MM.1S (cell line): ENCODE data around the gene MAPK11.

Experiments
- DNase-seq: peaks from one replicate; pipeline ENCODE4 v3.0.0-alpha.2; 2015
- H2AFZ ChIP-seq: fragments of 300-600 bp; sonication (generic); 2 replicates; pipeline ENCODE4 v1.6.0; 2016; ENCODE audit warnings: antibody characterized with exemption, low read length
- H3F3A ChIP-seq: fragments of 300-600 bp; sonication (generic); 2 replicates; pipeline ENCODE4 v1.6.1; 2016; ENCODE audit warnings: mild to moderate bottlenecking, antibody characterized with exemption, low read length, moderate library complexity, mixed read lengths; ENCODE audit not compliant: insufficient read depth
- H3K27ac ChIP-seq: fragments of 300-600 bp; sonication (generic); 2 replicates; pipeline ENCODE4 v1.5.1; 2016; ENCODE audit warnings: mild to moderate bottlenecking, low read length
- H3K27me3 ChIP-seq: fragments of 300-600 bp; sonication (generic); replicated peaks from 2 replicates; pipeline ENCODE4 v1.6.0; 2016; ENCODE audit warnings: low read length; ENCODE audit not compliant: insufficient read depth
- H3K36me3 ChIP-seq: fragments of 300-600 bp; sonication (generic); replicated peaks from 2 replicates; pipeline ENCODE4 v1.6.1; 2016; ENCODE audit warnings: mild to moderate bottlenecking, low read length, mixed read lengths; ENCODE audit not compliant: insufficient read depth
- H3K4me1 ChIP-seq: fragments of 300-600 bp; sonication (generic); 2 replicates; pipeline ENCODE4 v1.6.1; 2016; ENCODE audit warnings: low read length, mixed read lengths
- H3K4me2 ChIP-seq: fragments of 300-600 bp; sonication (generic); 2 replicates; pipeline ENCODE4 v1.6.0; 2016; ENCODE audit warnings: low read depth, low read length
- H3K4me3 ChIP-seq: fragments of 300-600 bp; sonication (generic); 2 replicates; pipeline ENCODE4 v1.5.1; 2016; ENCODE audit warnings: low read length, mixed read lengths
- H3K79me2 ChIP-seq: fragments of 300-600 bp; sonication (generic); 2 replicates; pipeline ENCODE4 v1.6.1; 2016; ENCODE audit warnings: mixed run types, low read length, mixed read lengths
- H3K9ac ChIP-seq: fragments of 300-600 bp; sonication (generic); 2 replicates; pipeline ENCODE4 v1.6.1; 2016; ENCODE audit warnings: low read length, mixed read lengths
- H3K9me2 ChIP-seq: fragments of 300-600 bp; sonication (generic); replicated peaks from 2 replicates; pipeline ENCODE4 v1.6.1; 2016; ENCODE audit warnings: mild to moderate bottlenecking, low read length, mixed read lengths; ENCODE audit not compliant: insufficient read depth
- H3K9me3 ChIP-seq: fragments of 300-600 bp; sonication (generic); replicated peaks from 2 replicates; pipeline ENCODE4 v1.6.1; 2016; ENCODE audit warnings: mild to moderate bottlenecking, low read length, mixed read lengths; ENCODE audit not compliant: insufficient read depth
- H4K20me1 ChIP-seq: fragments of 300-600 bp; sonication (generic); 2 replicates; pipeline ENCODE4 v1.6.1; 2016; ENCODE audit warnings: mild to moderate bottlenecking, low read length, moderate library complexity, mixed read lengths; ENCODE audit not compliant: insufficient read depth
- EZH2 ChIP-seq: fragments of 300-600 bp; sonication (generic); optimal IDR thresholded peaks from 2 replicates; pipeline ENCODE3; 2017; ENCODE audit warnings: low read depth, mild to moderate bottlenecking, antibody characterized with exemption, low read length, mixed read lengths
- EZH2phosphoT487 ChIP-seq: fragments of 300-600 bp; sonication (generic); IDR thresholded peaks from 2 replicates; pipeline ENCODE4 v1.6.1; 2018; ENCODE audit warnings: antibody characterized with exemption, low read length
- TF ChIP-seq, protein P1 (sequence below): fragments of 300-600 bp; sonication (generic); IDR thresholded peaks from 2 replicates; pipeline ENCODE4 v1.5.1; 2016; ENCODE audit warnings: antibody characterized with exemption, low read length, mixed read lengths

The MAPK11 gene

DNA sequence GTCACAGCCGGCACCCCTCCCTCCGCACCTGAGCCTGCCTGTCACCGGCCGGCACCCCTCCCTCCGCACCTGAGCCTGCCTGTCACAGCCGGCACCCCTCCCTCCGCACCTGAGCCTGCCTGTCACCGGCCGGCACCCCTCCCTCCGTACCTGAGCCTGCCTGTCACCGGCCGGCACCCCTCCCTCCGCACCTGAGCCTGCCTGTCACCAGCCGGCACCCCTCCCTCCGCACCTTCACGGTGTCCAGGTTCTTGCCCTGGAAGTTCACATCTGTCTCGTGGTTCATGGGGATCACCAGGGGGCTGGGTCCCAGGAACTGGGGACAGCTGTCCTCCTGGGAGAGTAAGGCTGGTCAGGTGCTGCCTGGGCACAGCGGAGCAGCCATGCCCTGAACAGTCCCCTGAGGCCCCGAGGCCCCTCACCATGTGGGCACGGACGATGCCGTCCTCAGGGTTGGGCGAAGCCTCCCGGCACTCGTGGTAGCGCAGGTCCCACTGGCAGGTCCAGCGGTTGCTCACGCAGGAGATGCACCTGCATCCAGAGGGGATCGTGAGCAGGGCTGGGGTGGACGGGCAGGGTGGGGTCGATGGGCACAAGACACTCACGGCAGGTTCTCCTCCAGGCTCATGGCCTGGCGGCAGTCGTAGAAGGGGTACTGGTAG, 15.5 kb upstream of the MAPK11 start:
- Histone ChIP-seq H3K27ac (no peak overlapping the region), H3K9me2 (no peaks in the 10 kb centered on the region), H3K27me3 (no peaks in the 10 kb centered on the region), H3K9me3 (no peaks in the 10 kb centered on the region), H2AFZ (no peak overlapping the region), H3K4me1 (no peaks in the 10 kb centered on the region), H3K36me3 (no peaks in the 10 kb centered on the region), H4K20me1 (no peaks in the 10 kb centered on the region), H3F3A (no peaks in the 10 kb centered on the region), H3K79me2 (no peaks in the 10 kb centered on the region), H3K4me2 (no peak overlapping the region), H3K9ac (no peak overlapping the region), H3K4me3 (no peak overlapping the region)
- no peak for TF ChIP-seq EZH2phosphoT487
- no peak for TF ChIP-seq EZH2
- TF ChIP-seq, protein P1, sequence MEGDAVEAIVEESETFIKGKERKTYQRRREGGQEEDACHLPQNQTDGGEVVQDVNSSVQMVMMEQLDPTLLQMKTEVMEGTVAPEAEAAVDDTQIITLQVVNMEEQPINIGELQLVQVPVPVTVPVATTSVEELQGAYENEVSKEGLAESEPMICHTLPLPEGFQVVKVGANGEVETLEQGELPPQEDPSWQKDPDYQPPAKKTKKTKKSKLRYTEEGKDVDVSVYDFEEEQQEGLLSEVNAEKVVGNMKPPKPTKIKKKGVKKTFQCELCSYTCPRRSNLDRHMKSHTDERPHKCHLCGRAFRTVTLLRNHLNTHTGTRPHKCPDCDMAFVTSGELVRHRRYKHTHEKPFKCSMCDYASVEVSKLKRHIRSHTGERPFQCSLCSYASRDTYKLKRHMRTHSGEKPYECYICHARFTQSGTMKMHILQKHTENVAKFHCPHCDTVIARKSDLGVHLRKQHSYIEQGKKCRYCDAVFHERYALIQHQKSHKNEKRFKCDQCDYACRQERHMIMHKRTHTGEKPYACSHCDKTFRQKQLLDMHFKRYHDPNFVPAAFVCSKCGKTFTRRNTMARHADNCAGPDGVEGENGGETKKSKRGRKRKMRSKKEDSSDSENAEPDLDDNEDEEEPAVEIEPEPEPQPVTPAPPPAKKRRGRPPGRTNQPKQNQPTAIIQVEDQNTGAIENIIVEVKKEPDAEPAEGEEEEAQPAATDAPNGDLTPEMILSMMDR: no peak
- DNase-seq: no peak

DNA sequence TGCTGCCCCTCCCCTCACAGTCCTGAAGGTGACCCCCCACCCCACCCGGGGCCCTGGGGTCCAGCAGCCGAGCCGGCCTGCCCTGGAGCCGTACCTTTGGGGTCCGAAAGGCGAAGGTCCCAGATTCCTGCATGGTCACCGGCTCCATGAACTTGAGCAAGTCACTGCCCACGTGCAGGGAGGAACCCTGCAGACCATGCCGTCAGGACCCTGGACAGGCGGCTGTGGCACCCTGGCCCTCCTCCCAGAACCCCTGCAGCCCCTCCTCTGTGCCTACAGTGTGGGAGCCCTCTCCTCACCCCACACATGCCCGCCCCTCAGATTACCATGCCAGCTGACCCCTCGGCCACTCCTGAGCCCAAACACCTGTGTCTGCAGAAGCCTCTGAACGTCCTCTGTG, 14.3 kb upstream of the MAPK11 start:
- Histone ChIP-seq H3K36me3 (no peaks in the 10 kb centered on the region), H4K20me1 (no peaks in the 10 kb centered on the region), H3K4me3 (no peak overlapping the region), H3K27ac (no peak overlapping the region), H3K9ac (no peak overlapping the region), H3K27me3 (no peaks in the 10 kb centered on the region), H3K4me2 (no peak overlapping the region), H3K9me2 (no peaks in the 10 kb centered on the region), H3F3A (no peaks in the 10 kb centered on the region), H3K9me3 (no peaks in the 10 kb centered on the region), H3K4me1 (no peaks in the 10 kb centered on the region), H2AFZ (no peak overlapping the region), H3K79me2 (no peaks in the 10 kb centered on the region)
- TF ChIP-seq EZH2phosphoT487 (no peak), EZH2 (no peak)
- TF ChIP-seq, protein P1: no peak
- no peak for DNase-seq

DNA sequence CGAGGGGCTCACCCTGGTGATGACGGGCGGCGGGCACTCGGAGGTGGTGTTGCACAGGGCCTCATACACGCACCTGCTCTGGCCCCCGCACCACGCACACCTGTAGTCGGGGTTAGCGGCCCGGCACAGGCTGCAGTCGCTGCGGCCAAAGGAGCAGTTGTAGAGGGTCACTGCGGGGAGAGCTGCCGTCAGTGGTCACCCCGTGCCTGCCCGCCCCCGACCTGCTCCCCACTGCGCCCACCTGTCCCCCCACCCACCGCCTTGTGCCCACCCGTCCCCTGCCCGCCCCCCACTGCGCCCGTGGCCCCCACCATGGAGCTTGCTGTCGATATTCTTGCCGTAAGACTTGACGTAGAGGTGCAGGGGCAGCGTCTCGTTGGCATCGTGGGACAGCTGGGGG, 13.6 kb upstream of the MAPK11 start:
- no peak for TF ChIP-seq EZH2
- TF ChIP-seq, protein P1: no peak
- Histone ChIP-seq H3K9me3 (no peaks in the 10 kb centered on the region), H3K9me2 (no peaks in the 10 kb centered on the region), H3F3A (no peaks in the 10 kb centered on the region), H3K4me2 (no peak overlapping the region), H2AFZ (no peak overlapping the region), H3K4me3 (no peak overlapping the region), H3K4me1 (no peaks in the 10 kb centered on the region), H3K27ac (no peak overlapping the region), H3K27me3 (no peaks in the 10 kb centered on the region), H3K79me2 (no peaks in the 10 kb centered on the region), H3K9ac (no peak overlapping the region), H3K36me3 (no peaks in the 10 kb centered on the region), H4K20me1 (no peaks in the 10 kb centered on the region)
- DNase-seq: no peak
